ENCODE data around the gene RCOR3.

RCOR3 gene

DNA sequence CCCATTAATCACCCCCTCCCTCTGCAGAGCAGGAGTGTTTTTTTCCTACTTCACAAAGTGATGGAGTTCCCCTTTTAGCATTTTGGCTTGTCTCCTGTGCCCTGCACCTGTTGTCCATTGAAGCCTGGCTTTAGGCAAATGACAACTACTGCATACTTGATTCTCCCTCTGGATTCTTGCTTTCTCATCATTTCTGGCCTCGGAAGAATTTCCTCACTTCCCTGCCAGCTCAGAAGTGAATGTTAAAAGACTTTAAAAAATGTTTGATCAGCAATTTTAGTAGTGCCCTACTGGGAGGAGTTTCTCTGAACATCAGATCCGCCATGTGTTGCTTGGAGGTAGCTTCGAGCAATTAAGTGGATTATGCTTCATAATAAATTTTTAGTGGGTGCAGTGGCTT is 28.1 kb downstream of the RCOR3 start:
- no peaks in the 10 kb centered on the region for H3K4me1 ChIP-seq (ENCODE audit: low read length)
- TF ChIP-seq, protein P1, sequence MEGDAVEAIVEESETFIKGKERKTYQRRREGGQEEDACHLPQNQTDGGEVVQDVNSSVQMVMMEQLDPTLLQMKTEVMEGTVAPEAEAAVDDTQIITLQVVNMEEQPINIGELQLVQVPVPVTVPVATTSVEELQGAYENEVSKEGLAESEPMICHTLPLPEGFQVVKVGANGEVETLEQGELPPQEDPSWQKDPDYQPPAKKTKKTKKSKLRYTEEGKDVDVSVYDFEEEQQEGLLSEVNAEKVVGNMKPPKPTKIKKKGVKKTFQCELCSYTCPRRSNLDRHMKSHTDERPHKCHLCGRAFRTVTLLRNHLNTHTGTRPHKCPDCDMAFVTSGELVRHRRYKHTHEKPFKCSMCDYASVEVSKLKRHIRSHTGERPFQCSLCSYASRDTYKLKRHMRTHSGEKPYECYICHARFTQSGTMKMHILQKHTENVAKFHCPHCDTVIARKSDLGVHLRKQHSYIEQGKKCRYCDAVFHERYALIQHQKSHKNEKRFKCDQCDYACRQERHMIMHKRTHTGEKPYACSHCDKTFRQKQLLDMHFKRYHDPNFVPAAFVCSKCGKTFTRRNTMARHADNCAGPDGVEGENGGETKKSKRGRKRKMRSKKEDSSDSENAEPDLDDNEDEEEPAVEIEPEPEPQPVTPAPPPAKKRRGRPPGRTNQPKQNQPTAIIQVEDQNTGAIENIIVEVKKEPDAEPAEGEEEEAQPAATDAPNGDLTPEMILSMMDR (IDR thresholded peaks at IDR 0.05; ENCODE audit: low read length): no peak
- no peak for TF ChIP-seq EZH2 (optimal IDR thresholded peaks at IDR 0.05; ENCODE audit: low read depth, low read length)
- no peak for TF ChIP-seq EZH2phosphoT487 (IDR thresholded peaks at IDR 0.05; ENCODE audit: low read length)
- peaks cover 11% of the 10 kb centered on the region; the same call in 1 of the 2 replicates for H3K36me3 ChIP-seq (replicated peaks; ENCODE audit: insufficient read depth, low read length)
- no peak overlapping the region for H3K27ac ChIP-seq (ENCODE audit: low read length)
- no peak overlapping the region for H3K4me3 ChIP-seq (ENCODE audit: low read length)
- no peaks in the 10 kb centered on the region for H3K27me3 ChIP-seq (replicated peaks; ENCODE audit: insufficient read depth, low read length)
- H3K9me3 ChIP-seq (replicated peaks; ENCODE audit: insufficient read depth, low read length): no peaks in the 10 kb centered on the region
- H3K4me2 ChIP-seq (ENCODE audit: low read depth, low read length): no peak overlapping the region
- DNase-seq: no peak
- peaks cover 49% of the 10 kb centered on the region for H3K79me2 ChIP-seq (ENCODE audit: low read length)
- no peaks in the 10 kb centered on the region for H4K20me1 ChIP-seq (ENCODE audit: insufficient read depth, low read length)
- no peaks in the 10 kb centered on the region for H3K9me2 ChIP-seq (replicated peaks; ENCODE audit: insufficient read depth, low read length)
- H3K9ac ChIP-seq (ENCODE audit: low read length): no peak overlapping the region
- H3F3A ChIP-seq (ENCODE audit: insufficient read depth, low read length): no peaks in the 10 kb centered on the region
- H2AFZ ChIP-seq (ENCODE audit: low read length): no peak overlapping the region

DNA sequence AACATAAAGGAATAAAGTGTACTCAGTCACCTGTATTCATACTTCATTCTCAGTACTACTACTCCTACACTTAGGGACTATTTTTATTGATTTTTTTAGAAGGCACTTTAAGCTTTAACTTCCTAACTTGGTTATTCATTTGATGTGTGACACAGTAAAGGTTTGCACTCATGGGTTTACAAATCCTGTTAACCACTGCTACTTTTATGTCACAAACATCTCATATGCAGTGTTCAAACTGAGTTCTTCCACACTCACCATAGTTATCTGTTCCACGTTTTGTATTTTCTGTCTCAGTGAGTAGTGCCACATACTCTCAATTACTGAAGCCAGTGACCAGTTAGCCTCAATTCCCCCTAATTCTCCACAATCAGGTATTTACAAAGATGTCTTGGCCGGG is 33.2 kb downstream of the RCOR3 start:
- H3K27ac ChIP-seq (ENCODE audit: low read length): no peak overlapping the region
- H3K79me2 ChIP-seq (ENCODE audit: low read length): peaks cover 36% of the 10 kb centered on the region
- no peak overlapping the region for H2AFZ ChIP-seq (ENCODE audit: low read length)
- peaks cover 11% of the 10 kb centered on the region; the same call in 1 of the 2 replicates for H3K36me3 ChIP-seq (replicated peaks; ENCODE audit: insufficient read depth, low read length)
- no peaks in the 10 kb centered on the region for H3K27me3 ChIP-seq (replicated peaks; ENCODE audit: insufficient read depth, low read length)
- H3K9me3 ChIP-seq (replicated peaks; ENCODE audit: insufficient read depth, low read length): no peaks in the 10 kb centered on the region
- no peak for DNase-seq
- H3K4me2 ChIP-seq (ENCODE audit: low read depth, low read length): no peak overlapping the region
- H4K20me1 ChIP-seq (ENCODE audit: insufficient read depth, low read length): no peaks in the 10 kb centered on the region
- no peak overlapping the region for H3K4me3 ChIP-seq (ENCODE audit: low read length)
- H3K9me2 ChIP-seq (replicated peaks; ENCODE audit: insufficient read depth, low read length): no peaks in the 10 kb centered on the region
- no peaks in the 10 kb centered on the region for H3F3A ChIP-seq (ENCODE audit: insufficient read depth, low read length)
- H3K4me1 ChIP-seq (ENCODE audit: low read length): no peaks in the 10 kb centered on the region
- TF ChIP-seq, protein P1 (IDR thresholded peaks at IDR 0.05; ENCODE audit: low read length): no peak
- TF ChIP-seq EZH2 (optimal IDR thresholded peaks at IDR 0.05; ENCODE audit: low read depth, low read length) (no peak), EZH2phosphoT487 (IDR thresholded peaks at IDR 0.05; ENCODE audit: low read length) (no peak)
- H3K9ac ChIP-seq (ENCODE audit: low read length): no peak overlapping the region

DNA sequence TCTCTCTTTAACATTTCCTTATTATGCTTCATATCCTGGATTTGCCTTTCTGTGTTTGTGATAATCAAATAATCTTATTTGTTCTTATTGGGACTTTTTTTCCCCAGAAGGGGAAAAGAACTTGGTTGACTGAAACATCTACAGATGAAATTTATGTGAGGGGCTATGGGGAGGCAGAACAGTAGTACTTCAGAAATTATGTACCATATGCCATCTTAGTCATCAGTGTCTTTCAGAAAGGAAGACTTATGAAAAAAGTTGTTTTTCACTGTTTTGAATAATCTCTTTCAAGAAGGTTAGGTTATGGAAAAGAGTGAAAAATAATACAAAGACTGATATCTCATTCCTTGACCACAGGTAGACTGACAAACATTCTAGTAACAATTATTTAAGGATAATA is 37.2 kb downstream of the RCOR3 start:
- Histone ChIP-seq H3K4me1 (ENCODE audit: low read length) (no peaks in the 10 kb centered on the region), H3K36me3 (replicated peaks; ENCODE audit: insufficient read depth, low read length) (peaks cover 7% of the 10 kb centered on the region; the same call in 1 of the 2 replicates), H3K4me3 (ENCODE audit: low read length) (no peak overlapping the region), H3K9me3 (replicated peaks; ENCODE audit: insufficient read depth, low read length) (no peaks in the 10 kb centered on the region), H3K4me2 (ENCODE audit: low read depth, low read length) (no peak overlapping the region), H3K27me3 (replicated peaks; ENCODE audit: insufficient read depth, low read length) (no peaks in the 10 kb centered on the region), H3K79me2 (ENCODE audit: low read length) (peaks cover 26% of the 10 kb centered on the region), H3K9me2 (replicated peaks; ENCODE audit: insufficient read depth, low read length) (no peaks in the 10 kb centered on the region), H3F3A (ENCODE audit: insufficient read depth, low read length) (no peaks in the 10 kb centered on the region; the same call in 1 of the 2 replicates), H4K20me1 (ENCODE audit: insufficient read depth, low read length) (no peaks in the 10 kb centered on the region), H3K27ac (ENCODE audit: low read length) (no peak overlapping the region), H3K9ac (ENCODE audit: low read length) (no peak overlapping the region), H2AFZ (ENCODE audit: low read length) (no peak overlapping the region)
- TF ChIP-seq EZH2 (optimal IDR thresholded peaks at IDR 0.05; ENCODE audit: low read depth, low read length) (no peak), EZH2phosphoT487 (IDR thresholded peaks at IDR 0.05; ENCODE audit: low read length) (no peak)
- TF ChIP-seq, protein P1 (IDR thresholded peaks at IDR 0.05; ENCODE audit: low read length): no peak
- DNase-seq: no peak

All from MM.1S (cell line).